VCaP (cell line): ENCODE data around the gene PSD.
A peak's percentile ranks its signal among the peaks of the same experiment; 100 is the strongest.

Source experiments
- H3K27ac ChIP-seq: fragments of 450-650 bp; 2 replicates; pipeline ENCODE4 v1.5.1; 2017
- CTCF ChIP-seq: fragments of 450-650 bp; conservative IDR thresholded peaks from 2 replicates; pipeline ENCODE4 v1.5.1; 2017; ENCODE audit warnings: mild to moderate bottlenecking, moderate library complexity

PSD gene

DNA sequence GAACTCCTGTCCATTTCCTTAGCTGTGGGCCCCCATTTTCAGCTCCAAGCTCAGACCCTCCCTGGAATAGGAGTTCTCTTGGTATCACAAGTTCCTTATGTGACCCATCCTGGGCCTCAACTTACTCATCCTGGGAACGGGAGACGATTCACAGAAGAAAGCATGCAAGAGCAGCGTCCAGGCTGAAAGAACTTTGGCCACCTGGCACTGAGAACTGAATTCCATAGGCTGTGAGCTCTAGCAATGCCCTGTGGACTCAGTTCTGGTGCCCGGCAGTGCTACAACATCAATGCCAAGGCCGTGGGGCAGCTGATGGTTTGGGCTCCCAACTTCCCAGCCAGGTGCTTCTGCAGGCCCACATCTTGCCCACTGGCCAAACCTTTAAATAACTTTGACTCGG lies 17.7 kb upstream of the PSD start:
- no peak for TF ChIP-seq CTCF
- H3K27ac ChIP-seq, result no peak overlapping the region

- H3K27ac ChIP-seq, result no peak overlapping the region
- TF ChIP-seq CTCF, result no peak
These were observed 17.1 kb upstream of the PSD start for GRCh38 chr10:102435529-102436233.

GRCh38 chr10:102435133-102435497 lies 16.5 kb upstream of the PSD start:
- no peak overlapping the region for H3K27ac ChIP-seq
- no peak for TF ChIP-seq CTCF

GRCh38 chr10:102434394-102435132 lies 16.0 kb upstream of the PSD start:
- TF ChIP-seq CTCF, result no peak
- H3K27ac ChIP-seq, result no peak overlapping the region

- no peak overlapping the region for H3K27ac ChIP-seq
These were observed 15.0 kb upstream of the PSD start for GRCh38 chr10:102433619-102434046.

GRCh38 chr10:102432162-102432950 lies 13.8 kb upstream of the PSD start, which contains the start of gene CUEDC2:
Gene CUEDC2, minus strand, starts transcription at chr10:102432574. Its CDS starts 7,386 bp downstream, at chr10:102425188.
- H3K27ac ChIP-seq, result peak within 1 kb of the TSS; percentile 87
- 0 out of 2 replicates have a peak, but pooled peaks have one; percentile 8 for TF ChIP-seq CTCF

More at GRCh38 chr10:102433619-102434046, 15.0 kb upstream of the PSD start:
- no peak for TF ChIP-seq CTCF

GRCh38 chr10:102431452-102432124 lies 13.0 kb upstream of the PSD start:
- H3K27ac ChIP-seq, result peak overlapping the region; percentile 87
- no peak for TF ChIP-seq CTCF
